Muscle of leg (tissue), 11 donors: ENCODE results near the gene CYTIP. TPM values are rescaled to one million over a fixed set of nuclear protein-coding genes. Genes with fewer than 3 reads are reported as not detected.

ENCODE experiments used
- DNase-seq: peaks from one replicate; pipeline ENCODE4 v3.0.0; 2013
- H3K27ac ChIP-seq: one replicate; pipeline ENCODE4 v1.5.1; 2013; ENCODE audit warnings: mild to moderate bottlenecking, low read length, control low read depth
- H3K27me3 ChIP-seq: one replicate; pipeline ENCODE4 v1.6.1; 2013; ENCODE audit warnings: low read length; ENCODE audit not compliant: control insufficient read depth, insufficient read depth
- H3K36me3 ChIP-seq: one replicate; pipeline ENCODE4 v1.6.1; 2013; ENCODE audit warnings: low read length; ENCODE audit not compliant: control insufficient read depth, insufficient read depth
- H3K4me1 ChIP-seq: one replicate; pipeline ENCODE4 v1.6.1; 2013; ENCODE audit warnings: low read length; ENCODE audit not compliant: control insufficient read depth, insufficient read depth
- H3K4me3 ChIP-seq: one replicate; pipeline ENCODE4 v1.5.1; 2013; ENCODE audit warnings: low read length, control low read depth
- H3K9me3 ChIP-seq: replicated peaks from 2 replicates; pipeline ENCODE4 v1.6.1; 2013; ENCODE audit warnings: low read depth, low read length; ENCODE audit not compliant: control insufficient read depth
- WGBS: methylation state at CpG from one replicate; pipeline ENCODE4 v1.1.5; 2013; ENCODE audit warnings: missing lambda C conversion rate; ENCODE audit not compliant: insufficient coverage; 5-methylcytosine and 5-hydroxymethylcytosine counted together
- polyA plus RNA-seq, 8 donors: library from polyadenylated mRNA; unstranded; fragments of 120-200 nt; gene quantifications; one replicate each; pipeline versions ENCODE4 v1.2.1 to v1.2.3, GENCODE V29; 2013; ENCODE audit warnings: inconsistent platforms in 1 of 8, low replicate concordance in 1 of 8; ENCODE audit not compliant: insufficient read length in 8 of 8, insufficient read depth in 1 of 8
- total RNA-seq: library from RNA; stranded (reverse); fragments of 120-200 nt; gene quantifications from one replicate; pipeline ENCODE4 v1.2.4, GENCODE V29; 2013

Gene CYTIP
- total and polyA plus RNA-seq, 9 donors = 0.43 to 3.5 (median 0.87) TPM

DNA sequence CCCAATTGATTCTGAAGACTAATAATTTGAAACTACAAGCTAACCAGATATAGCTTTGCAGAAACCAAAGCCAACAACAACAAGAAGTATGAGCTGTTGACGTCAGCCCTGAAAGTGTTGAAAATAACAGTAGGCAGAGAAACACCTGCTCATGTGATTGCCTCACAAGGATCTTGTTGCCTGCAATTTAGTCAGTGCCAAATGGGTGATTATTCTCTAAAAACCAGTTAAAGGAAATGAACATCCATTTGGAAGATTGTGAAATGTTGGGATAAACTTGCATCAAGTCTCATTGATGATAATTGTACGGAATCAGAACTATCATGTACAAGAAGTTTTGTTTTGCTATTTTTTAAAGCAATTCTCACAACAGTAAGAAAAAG, 2.8 kb downstream of the CYTIP start:
- Histone ChIP-seq H3K4me1 (peaks cover 10% of the 10 kb centered on the region), H3K27ac (peak overlapping the region; percentile 50)

GRCh38 chr2:157440404-157441071, 3.4 kb downstream of the CYTIP start:
- Histone ChIP-seq H3K4me1 (peaks cover 10% of the 10 kb centered on the region), H3K27ac (no peak overlapping the region), H3K36me3 (no peaks in the 10 kb centered on the region), H3K9me3 (no peaks in the 10 kb centered on the region), H3K27me3 (no peaks in the 10 kb centered on the region), H3K4me3 (no peak overlapping the region)
- WGBS = no CpG with 5 or more reads among the region's 5 CpGs
- DNase-seq = no peak

More for the DNA sequence above, 2.8 kb downstream of the CYTIP start:
- H3K36me3 ChIP-seq = no peaks in the 10 kb centered on the region
- H3K27me3 ChIP-seq = no peaks in the 10 kb centered on the region
- DNase-seq = peak; percentile 36
- no CpG with 5 or more reads among the region's 2 CpGs for WGBS
- no peak overlapping the region for H3K4me3 ChIP-seq
- no peaks in the 10 kb centered on the region for H3K9me3 ChIP-seq

DNA sequence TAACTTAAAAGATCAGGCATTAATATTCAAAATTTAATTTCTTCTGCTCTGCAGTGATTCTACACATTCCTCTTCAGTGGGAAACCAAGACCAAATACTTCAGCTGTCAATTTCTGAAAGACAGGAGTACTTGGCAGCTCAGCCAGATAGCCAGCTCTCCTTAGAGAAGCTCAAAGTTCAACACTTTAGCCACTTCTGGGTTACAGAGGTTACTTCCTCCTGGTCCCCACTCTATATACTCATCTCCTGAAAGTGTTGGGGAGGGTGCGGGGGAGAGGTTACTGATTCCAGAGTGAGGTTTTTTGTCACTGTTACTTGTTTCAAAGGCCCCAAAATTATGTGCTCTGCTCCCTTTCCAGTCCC, 4.1 kb downstream of the CYTIP start:
- Histone ChIP-seq H3K27me3 (no peaks in the 10 kb centered on the region), H3K4me1 (peaks cover 10% of the 10 kb centered on the region), H3K4me3 (no peak overlapping the region), H3K9me3 (no peaks in the 10 kb centered on the region), H3K36me3 (no peaks in the 10 kb centered on the region), H3K27ac (no peak overlapping the region)
- no peak for DNase-seq
- WGBS = no CpG with 5 or more reads among the region's 1 CpG

- peak; percentile 79 for DNase-seq
- H3K4me3 ChIP-seq = no peak overlapping the region
- no peaks in the 10 kb centered on the region for H3K36me3 ChIP-seq
- no peak overlapping the region for H3K27ac ChIP-seq
- no peaks in the 10 kb centered on the region for H3K9me3 ChIP-seq
- H3K4me1 ChIP-seq = peaks cover 10% of the 10 kb centered on the region
- 52% methylated on average over 5 of the region's 12 CpGs for WGBS
- no peaks in the 10 kb centered on the region for H3K27me3 ChIP-seq
Measured at GRCh38 chr2:157438863-157439823, 4.7 kb downstream of the CYTIP start.

GRCh38 chr2:157433394-157433793, 10.5 kb downstream of the CYTIP start:
- H3K4me1 ChIP-seq = peaks cover 7% of the 10 kb centered on the region
- no peak for DNase-seq
- WGBS = no CpG with 5 or more reads among the region's 1 CpG
- no peak overlapping the region for H3K4me3 ChIP-seq
- H3K9me3 ChIP-seq = no peaks in the 10 kb centered on the region
- no peaks in the 10 kb centered on the region for H3K36me3 ChIP-seq
- no peaks in the 10 kb centered on the region for H3K27me3 ChIP-seq
- H3K27ac ChIP-seq = no peak overlapping the region

GRCh38 chr2:157432475-157433106, 11.3 kb downstream of the CYTIP start:
- Histone ChIP-seq H3K27me3 (no peaks in the 10 kb centered on the region), H3K4me1 (peaks cover 8% of the 10 kb centered on the region), H3K4me3 (no peak overlapping the region), H3K9me3 (no peaks in the 10 kb centered on the region), H3K36me3 (no peaks in the 10 kb centered on the region), H3K27ac (no peak overlapping the region)
- DNase-seq = no peak
- WGBS = 57% methylated on average over 1 of the region's 2 CpGs

DNA sequence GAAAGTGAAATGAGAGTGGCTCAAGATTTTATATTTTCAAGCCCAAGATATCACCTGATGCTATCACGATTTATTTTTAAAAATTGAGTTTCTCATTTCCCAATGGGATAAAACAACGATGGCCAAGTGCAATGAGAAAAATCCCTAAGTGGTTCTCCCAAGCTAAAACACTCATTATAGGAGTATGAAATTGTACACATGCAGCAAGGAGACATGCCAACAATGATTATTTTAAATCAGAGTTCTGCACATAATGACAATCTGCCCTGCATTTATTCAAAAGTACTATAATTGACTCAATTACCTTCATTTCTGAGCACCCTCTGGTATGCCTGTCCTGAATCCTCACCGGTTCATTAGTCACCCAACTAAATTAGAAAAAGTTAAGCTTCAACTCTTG, 12.7 kb downstream of the CYTIP start:
- no peak overlapping the region for H3K4me3 ChIP-seq
- no peaks in the 10 kb centered on the region for H3K27me3 ChIP-seq
- peaks cover 8% of the 10 kb centered on the region for H3K4me1 ChIP-seq
- no peak overlapping the region for H3K27ac ChIP-seq
- no peaks in the 10 kb centered on the region for H3K36me3 ChIP-seq
- H3K9me3 ChIP-seq = no peaks in the 10 kb centered on the region
- WGBS = no CpG with 5 or more reads among the region's 3 CpGs
- no peak for DNase-seq

DNA sequence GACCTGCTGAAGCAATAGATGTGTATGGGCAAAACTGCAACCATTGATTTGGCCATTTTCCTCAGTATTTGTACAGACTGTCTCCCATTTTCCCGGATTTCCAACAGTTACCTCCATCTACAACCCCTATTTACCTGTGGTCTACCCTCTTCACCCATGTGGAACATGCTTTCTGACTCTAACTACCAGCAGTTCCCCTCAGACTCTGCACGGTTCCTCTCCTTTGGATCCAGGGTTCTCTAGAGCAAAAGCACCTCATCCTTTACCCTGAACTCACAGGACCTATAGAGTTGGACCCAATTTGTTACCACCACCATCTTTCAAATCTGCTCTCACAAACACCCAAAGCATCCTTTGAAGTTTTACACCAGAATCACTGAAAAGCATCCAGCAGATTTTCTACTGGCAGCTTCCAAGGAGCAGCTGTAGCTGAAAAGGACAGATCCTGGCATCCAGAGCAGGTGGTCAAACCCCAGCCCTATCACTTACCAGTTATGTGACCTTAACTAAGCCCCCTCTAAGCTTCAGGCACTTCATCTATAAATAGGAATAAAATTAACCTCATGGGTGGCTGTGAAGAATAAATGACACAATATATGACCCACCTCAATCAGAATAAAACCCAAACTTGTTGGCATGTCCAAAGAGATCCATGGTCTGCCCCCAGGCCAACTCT, 15.3 kb downstream of the CYTIP start:
- no peak overlapping the region for H3K4me3 ChIP-seq
- WGBS = 75% methylated on average over 2 of the region's 2 CpGs
- H3K27ac ChIP-seq = peak overlapping the region; percentile 29
- no peaks in the 10 kb centered on the region for H3K36me3 ChIP-seq
- DNase-seq = peak; percentile 69
- no peaks in the 10 kb centered on the region for H3K27me3 ChIP-seq
- H3K4me1 ChIP-seq = peaks cover 8% of the 10 kb centered on the region
- H3K9me3 ChIP-seq = no peaks in the 10 kb centered on the region

DNA sequence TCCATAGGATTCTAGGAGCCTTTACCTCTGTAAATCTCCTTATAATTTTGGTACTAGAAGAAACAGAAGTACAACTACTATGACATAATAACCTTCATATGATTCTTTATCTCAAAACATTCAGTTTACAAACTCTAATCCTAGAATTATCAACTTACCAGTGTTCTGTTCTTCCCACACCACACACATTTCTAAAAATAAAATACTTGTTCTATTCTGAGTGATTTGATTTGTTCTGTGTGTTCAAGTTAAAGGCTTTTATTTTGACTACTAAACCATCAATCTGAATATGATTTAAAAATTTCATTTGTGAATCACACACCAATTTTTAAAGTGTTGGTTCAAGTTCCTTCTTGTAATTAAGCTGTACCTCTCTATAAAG, 16.0 kb downstream of the CYTIP start:
- Histone ChIP-seq H3K4me1 (peaks cover 8% of the 10 kb centered on the region), H3K27ac (no peak overlapping the region), H3K9me3 (no peaks in the 10 kb centered on the region), H3K4me3 (no peak overlapping the region), H3K27me3 (no peaks in the 10 kb centered on the region), H3K36me3 (no peaks in the 10 kb centered on the region)
- DNase-seq = no peak
